ENCODE results near the gene ZNHIT2.

Gene ZNHIT2

GRCh38 chr11:65071907-65072630 is 45.4 kb downstream of the ZNHIT2 start:
- H3K27ac ChIP-seq, result no peak overlapping the region
- TF ChIP-seq CTCF (conservative IDR thresholded peaks at IDR 0.05) (no peak), ZFX (IDR thresholded peaks at IDR 0.05) (no peak)

- TF ChIP-seq CTCF (conservative IDR thresholded peaks at IDR 0.05), result no peak
- TF ChIP-seq ZFX (IDR thresholded peaks at IDR 0.05), result no peak
- H3K27ac ChIP-seq, result no peak overlapping the region
Measured at GRCh38 chr11:65069217-65069616, 48.3 kb downstream of the ZNHIT2 start.

DNA sequence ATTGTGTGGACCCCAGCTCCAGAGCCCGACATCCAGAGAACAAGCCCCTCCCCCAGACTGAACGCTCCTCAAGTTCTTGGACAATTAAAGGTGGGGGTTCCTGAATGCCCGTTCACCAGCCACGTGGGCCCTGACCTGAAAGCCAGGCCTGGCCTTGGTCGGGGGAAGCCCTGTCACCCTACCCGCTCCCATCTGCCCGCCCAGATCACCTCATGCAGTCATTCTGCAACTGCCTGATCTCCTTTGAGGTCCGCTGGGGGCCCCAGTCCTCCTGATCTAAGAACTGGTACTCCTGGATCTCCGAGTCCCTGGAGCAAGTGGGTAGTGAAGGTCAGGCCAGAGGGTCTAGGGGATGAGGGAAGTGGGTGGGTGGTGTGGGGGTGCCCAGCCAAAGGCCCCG is 50.1 kb downstream of the ZNHIT2 start:
- TF ChIP-seq CTCF (conservative IDR thresholded peaks at IDR 0.05) (no peak), ZFX (IDR thresholded peaks at IDR 0.05) (no peak)
- no peak overlapping the region for H3K27ac ChIP-seq

GRCh38 chr11:65066805-65067291 is 50.7 kb downstream of the ZNHIT2 start:
- no peak overlapping the region for H3K27ac ChIP-seq
- no peak for TF ChIP-seq ZFX (IDR thresholded peaks at IDR 0.05)
- TF ChIP-seq CTCF (conservative IDR thresholded peaks at IDR 0.05), result no peak

Data from C4-2B (cell line).